ENCODE measurements around the gene RBM17. TPM values are rescaled to one million over a fixed set of nuclear protein-coding genes. Genes with fewer than 3 reads are reported as not detected.

RBM17 gene
- total and polyA plus RNA-seq, 10 of the 15 experiments (the other 5 are each of a cell fraction or from before 2014, with no cell fraction given): 28.4 to 181 (median 83.9) TPM

GRCh38 chr10:6163364-6164270, 74.8 kb downstream of the RBM17 start (continued):
- TF ChIP-seq CUX1 (IDR thresholded peaks at IDR 0.05; ENCODE audit: insufficient replicate concordance, low read depth, low read length) (no peak), PAX5 (IDR thresholded peaks at IDR 0.05; ENCODE audit: borderline replicate concordance, low read depth, low read length) (no peak), CREM (IDR thresholded peaks at IDR 0.05; ENCODE audit: low read depth) (no peak), MLLT1 (IDR thresholded peaks at IDR 0.05) (no peak), MYB (IDR thresholded peaks at IDR 0.05; ENCODE audit: borderline replicate concordance, low read depth, low read length) (no peak), BCLAF1 (IDR thresholded peaks at IDR 0.05) (peak; percentile 74; the same call in 1 of the 2 replicates), SUPT20H (IDR thresholded peaks at IDR 0.05; ENCODE audit: borderline replicate concordance, control insufficient read depth, low read depth, low read length) (no peak), RUNX3 (IDR thresholded peaks at IDR 0.05; ENCODE audit: low read length) (0 out of 2 replicates have a peak, but pooled peaks have one; percentile 32), CREB1 (IDR thresholded peaks at IDR 0.05; ENCODE audit: low read depth) (peak; percentile 58; the same call in 1 of the 2 replicates), SIN3A (IDR thresholded peaks at IDR 0.05; ENCODE audit: low read depth, low read length) (no peak; the same call in 1 of the 2 replicates), TCF7 (IDR thresholded peaks at IDR 0.05; ENCODE audit: borderline replicate concordance) (no peak), ZNF622 (IDR thresholded peaks at IDR 0.05) (no peak), SREBF1 (IDR thresholded peaks at IDR 0.05; ENCODE audit: low read length) (no peak), BMI1 (IDR thresholded peaks at IDR 0.05; ENCODE audit: borderline replicate concordance) (no peak), NRF1 (conservative IDR thresholded peaks at IDR 0.05; ENCODE audit: low read depth, low read length) (no peak), EED (IDR thresholded peaks at IDR 0.05; ENCODE audit: low read depth) (peak; percentile 19; the same call in 1 of the 2 replicates), USF2 (IDR thresholded peaks at IDR 0.05; ENCODE audit: borderline replicate concordance, low read depth, low read length) (peak; percentile 46), CHD2 (IDR thresholded peaks at IDR 0.05; ENCODE audit: borderline replicate concordance, low read depth, low read length) (0 out of 2 replicates have a peak, but pooled peaks have one; percentile 32), TAF1 (IDR thresholded peaks at IDR 0.05; ENCODE audit: borderline replicate concordance, low read depth, low read length) (peak; percentile 78), JUNB (IDR thresholded peaks at IDR 0.05) (no peak)
